ENCODE measurements around the gene S100Z.

- TF ChIP-seq ZNF274 (IDR thresholded peaks at IDR 0.05; ENCODE audit: borderline replicate concordance, low read depth, low read length) (no peak), ZSCAN29 (IDR thresholded peaks at IDR 0.05) (no peak)
These were observed 13.6 kb upstream of the S100Z start for GRCh38 chr5:76836181-76836580.
